ENCODE measurements around the gene GPR83.

GPR83 gene

GRCh38 chr11:94343495-94343894 is 57.7 kb downstream of the GPR83 start:
- Histone ChIP-seq H4K20me1 (ENCODE audit: insufficient read depth, low read length) (no peaks in the 10 kb centered on the region), H3K27ac (ENCODE audit: low read depth, low read length, poor library complexity, severe bottlenecking) (no peak overlapping the region), H3K4me3 (ENCODE audit: low read depth, low read length, poor library complexity, severe bottlenecking) (no peak overlapping the region), H3K79me2 (ENCODE audit: insufficient read depth, low read length) (no peaks in the 10 kb centered on the region), H2AFZ (ENCODE audit: low read length) (no peak overlapping the region), H3K9me2 (ENCODE audit: low read depth, low read length) (no peaks in the 10 kb centered on the region), H3K4me2 (ENCODE audit: low read length) (no peak overlapping the region), H3K4me1 (ENCODE audit: insufficient read depth, low read length, severe bottlenecking) (no peaks in the 10 kb centered on the region), H3F3A (ENCODE audit: insufficient read depth, low read length) (no peaks in the 10 kb centered on the region), H3K9me3 (ENCODE audit: low read length) (no peaks in the 10 kb centered on the region), H3K9ac (ENCODE audit: low read length) (no peak overlapping the region), H3K27me3 (ENCODE audit: insufficient read depth, low read length) (no peaks in the 10 kb centered on the region), H3K36me3 (ENCODE audit: insufficient read depth, low read length) (no peaks in the 10 kb centered on the region)
- no peak for TF ChIP-seq EZH2 (IDR thresholded peaks at IDR 0.05; ENCODE audit: borderline replicate concordance, low read length)
- TF ChIP-seq, protein P1, sequence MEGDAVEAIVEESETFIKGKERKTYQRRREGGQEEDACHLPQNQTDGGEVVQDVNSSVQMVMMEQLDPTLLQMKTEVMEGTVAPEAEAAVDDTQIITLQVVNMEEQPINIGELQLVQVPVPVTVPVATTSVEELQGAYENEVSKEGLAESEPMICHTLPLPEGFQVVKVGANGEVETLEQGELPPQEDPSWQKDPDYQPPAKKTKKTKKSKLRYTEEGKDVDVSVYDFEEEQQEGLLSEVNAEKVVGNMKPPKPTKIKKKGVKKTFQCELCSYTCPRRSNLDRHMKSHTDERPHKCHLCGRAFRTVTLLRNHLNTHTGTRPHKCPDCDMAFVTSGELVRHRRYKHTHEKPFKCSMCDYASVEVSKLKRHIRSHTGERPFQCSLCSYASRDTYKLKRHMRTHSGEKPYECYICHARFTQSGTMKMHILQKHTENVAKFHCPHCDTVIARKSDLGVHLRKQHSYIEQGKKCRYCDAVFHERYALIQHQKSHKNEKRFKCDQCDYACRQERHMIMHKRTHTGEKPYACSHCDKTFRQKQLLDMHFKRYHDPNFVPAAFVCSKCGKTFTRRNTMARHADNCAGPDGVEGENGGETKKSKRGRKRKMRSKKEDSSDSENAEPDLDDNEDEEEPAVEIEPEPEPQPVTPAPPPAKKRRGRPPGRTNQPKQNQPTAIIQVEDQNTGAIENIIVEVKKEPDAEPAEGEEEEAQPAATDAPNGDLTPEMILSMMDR (IDR thresholded peaks at IDR 0.05; ENCODE audit: low read length), result no peak

DNA sequence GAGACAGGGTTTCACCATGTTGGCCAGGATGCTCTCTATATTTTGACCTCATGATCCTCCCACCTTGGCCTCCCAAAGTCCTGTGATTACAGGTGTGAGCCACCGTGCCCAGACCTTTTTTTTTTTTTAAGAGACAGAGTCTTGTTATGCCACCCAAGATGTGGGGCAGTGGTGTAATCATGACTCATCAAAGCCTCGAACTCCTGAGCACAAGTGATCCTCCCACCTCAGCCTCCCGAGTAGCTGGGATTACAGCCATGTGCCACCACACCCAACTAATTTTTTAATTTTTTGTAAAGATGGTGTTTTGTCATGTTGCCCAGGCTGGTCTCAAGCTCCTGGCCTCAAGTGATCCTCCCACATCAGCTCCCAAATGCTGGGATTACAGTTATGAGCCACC is 59.0 kb downstream of the GPR83 start:
- Histone ChIP-seq H3K4me2 (ENCODE audit: low read length) (no peak overlapping the region), H3K27me3 (ENCODE audit: insufficient read depth, low read length) (no peaks in the 10 kb centered on the region), H3K36me3 (ENCODE audit: insufficient read depth, low read length) (no peaks in the 10 kb centered on the region), H3K79me2 (ENCODE audit: insufficient read depth, low read length) (no peaks in the 10 kb centered on the region), H3K9me2 (ENCODE audit: low read depth, low read length) (no peaks in the 10 kb centered on the region), H3K4me1 (ENCODE audit: insufficient read depth, low read length, severe bottlenecking) (no peaks in the 10 kb centered on the region), H2AFZ (ENCODE audit: low read length) (no peak overlapping the region), H3K4me3 (ENCODE audit: low read depth, low read length, poor library complexity, severe bottlenecking) (no peak overlapping the region), H3K9me3 (ENCODE audit: low read length) (no peaks in the 10 kb centered on the region), H3F3A (ENCODE audit: insufficient read depth, low read length) (no peaks in the 10 kb centered on the region), H3K27ac (ENCODE audit: low read depth, low read length, poor library complexity, severe bottlenecking) (no peak overlapping the region), H4K20me1 (ENCODE audit: insufficient read depth, low read length) (no peaks in the 10 kb centered on the region), H3K9ac (ENCODE audit: low read length) (no peak overlapping the region)
- no peak for TF ChIP-seq EZH2 (IDR thresholded peaks at IDR 0.05; ENCODE audit: borderline replicate concordance, low read length)
- TF ChIP-seq, protein P1 (IDR thresholded peaks at IDR 0.05; ENCODE audit: low read length), result no peak

- H3K9me2 ChIP-seq (ENCODE audit: low read depth, low read length), result no peaks in the 10 kb centered on the region
- no peak overlapping the region for H3K4me2 ChIP-seq (ENCODE audit: low read length)
- no peak overlapping the region for H3K27ac ChIP-seq (ENCODE audit: low read depth, low read length, poor library complexity, severe bottlenecking)
These were observed 62.6 kb downstream of the GPR83 start for GRCh38 chr11:94338651-94339050.

More at GRCh38 chr11:94338651-94339050, 62.6 kb downstream of the GPR83 start:
- Histone ChIP-seq H2AFZ (ENCODE audit: low read length) (no peak overlapping the region), H3K36me3 (ENCODE audit: insufficient read depth, low read length) (no peaks in the 10 kb centered on the region), H3K4me3 (ENCODE audit: low read depth, low read length, poor library complexity, severe bottlenecking) (no peak overlapping the region), H3K9me3 (ENCODE audit: low read length) (no peaks in the 10 kb centered on the region), H3K9ac (ENCODE audit: low read length) (no peak overlapping the region), H4K20me1 (ENCODE audit: insufficient read depth, low read length) (no peaks in the 10 kb centered on the region), H3K79me2 (ENCODE audit: insufficient read depth, low read length) (no peaks in the 10 kb centered on the region), H3F3A (ENCODE audit: insufficient read depth, low read length) (no peaks in the 10 kb centered on the region), H3K27me3 (ENCODE audit: insufficient read depth, low read length) (no peaks in the 10 kb centered on the region; the same call in 1 of the 2 replicates), H3K4me1 (ENCODE audit: insufficient read depth, low read length, severe bottlenecking) (no peaks in the 10 kb centered on the region)
- no peak for TF ChIP-seq EZH2 (IDR thresholded peaks at IDR 0.05; ENCODE audit: borderline replicate concordance, low read length)
- TF ChIP-seq, protein P1 (IDR thresholded peaks at IDR 0.05; ENCODE audit: low read length), result no peak
